Mammary epithelial cell (primary cell): Measurements from ENCODE around the gene YAP1.

Experiments
- CTCF ChIP-seq, 2 donors: IDR thresholded peaks in 1 of 2; conservative IDR thresholded peaks in 1 of 2; 2 replicates each; pipeline ENCODE4 v1.5.1; 2011 to 2012; ENCODE audit warnings: inconsistent platforms in 2 of 2, low read length in 2 of 2, mild to moderate bottlenecking in 2 of 2, control low read depth in 1 of 2, low read depth in 1 of 2; ENCODE audit not compliant: insufficient read depth in 1 of 2; ENCODE audit errors: extremely low read depth in 1 of 2
- EZH2 ChIP-seq: IDR thresholded peaks from 2 replicates; pipeline ENCODE4 v1.6.1; 2012; ENCODE audit warnings: low read length, inconsistent platforms, borderline replicate concordance

GRCh38 chr11:102111011-102111786 is 952 bp downstream of the YAP1 start:
- no peak for TF ChIP-seq CTCF (conservative IDR thresholded peaks at IDR 0.05 in 1 of 2, IDR thresholded peaks at IDR 0.05 in 1 of 2; ENCODE audit: extremely low read depth in 1 of 2, insufficient read depth in 1 of 2, low read depth in 1 of 2, low read length in 2 of 2)
- no peak for TF ChIP-seq EZH2
